ENCODE data around the gene NFASC. TPM values are rescaled to one million over a fixed set of nuclear protein-coding genes. Genes with fewer than 3 reads are reported as not detected.

Gene NFASC
- total and polyA plus RNA-seq, 2 donors (not counting 3 experiments of a cell fraction or from before 2014, with no cell fraction given): not detected

- H3K9me3 ChIP-seq (replicated peaks; ENCODE audit: control insufficient read depth, insufficient read depth, low read length): no peaks in the 10 kb centered on the region
These were observed 201.1 kb downstream of the NFASC start for GRCh38 chr1:205071801-205072200.

GRCh38 chr1:205072286-205072685 lies 201.6 kb downstream of the NFASC start:
- DNase-seq (ENCODE audit: low read depth, low spot score) (no peak), FAIRE-seq (no peak)
- Histone ChIP-seq H3K9me1 (replicated peaks; ENCODE audit: control insufficient read depth, extremely low read depth, insufficient read depth, low read length) (no peaks in the 10 kb centered on the region), H3K4me2 (ENCODE audit: insufficient read depth, low read length) (no peak overlapping the region), H3K79me2 (ENCODE audit: control insufficient read depth, insufficient read depth, low read length) (no peaks in the 10 kb centered on the region), H3K9me3 (replicated peaks; ENCODE audit: control insufficient read depth, insufficient read depth, low read length) (no peaks in the 10 kb centered on the region), H3K27me3 (ENCODE audit: control insufficient read depth in 2 of 2, insufficient read depth in 2 of 2, low read length in 2 of 2) (no peaks in the 10 kb centered on the region), H3K4me1 (ENCODE audit: control insufficient read depth, extremely low read depth, insufficient read depth, low read length) (no peaks in the 10 kb centered on the region), H2AFZ (ENCODE audit: low read depth, low read length) (no peak overlapping the region), H3K4me3 (replicated peaks in 1 of 3; ENCODE audit: insufficient read depth in 1 of 3, low read depth in 1 of 3, low read length in 3 of 3) (no peak overlapping the region), H3K36me3 (ENCODE audit: control insufficient read depth in 2 of 2, extremely low read depth in 1 of 2, insufficient read depth in 2 of 2, low read length in 2 of 2) (no peaks in the 10 kb centered on the region), H3K27ac (ENCODE audit: insufficient read depth, low read depth, low read length) (no peak overlapping the region), H4K20me1 (replicated peaks; ENCODE audit: control insufficient read depth, extremely low read depth, insufficient read depth, low read length) (no peaks in the 10 kb centered on the region), H3K9ac (replicated peaks; ENCODE audit: extremely low read depth, insufficient read depth, low read length) (no peak overlapping the region)
- BruUV-seq (replicated peaks): no TSS peak
- TF ChIP-seq POLR2A (IDR thresholded peaks at IDR 0.05; ENCODE audit: low read depth, low read length): no peak
- no peak for TF ChIP-seq MYC (IDR thresholded peaks at IDR 0.05; ENCODE audit: low read depth, low read length)
- TF ChIP-seq, protein P1, sequence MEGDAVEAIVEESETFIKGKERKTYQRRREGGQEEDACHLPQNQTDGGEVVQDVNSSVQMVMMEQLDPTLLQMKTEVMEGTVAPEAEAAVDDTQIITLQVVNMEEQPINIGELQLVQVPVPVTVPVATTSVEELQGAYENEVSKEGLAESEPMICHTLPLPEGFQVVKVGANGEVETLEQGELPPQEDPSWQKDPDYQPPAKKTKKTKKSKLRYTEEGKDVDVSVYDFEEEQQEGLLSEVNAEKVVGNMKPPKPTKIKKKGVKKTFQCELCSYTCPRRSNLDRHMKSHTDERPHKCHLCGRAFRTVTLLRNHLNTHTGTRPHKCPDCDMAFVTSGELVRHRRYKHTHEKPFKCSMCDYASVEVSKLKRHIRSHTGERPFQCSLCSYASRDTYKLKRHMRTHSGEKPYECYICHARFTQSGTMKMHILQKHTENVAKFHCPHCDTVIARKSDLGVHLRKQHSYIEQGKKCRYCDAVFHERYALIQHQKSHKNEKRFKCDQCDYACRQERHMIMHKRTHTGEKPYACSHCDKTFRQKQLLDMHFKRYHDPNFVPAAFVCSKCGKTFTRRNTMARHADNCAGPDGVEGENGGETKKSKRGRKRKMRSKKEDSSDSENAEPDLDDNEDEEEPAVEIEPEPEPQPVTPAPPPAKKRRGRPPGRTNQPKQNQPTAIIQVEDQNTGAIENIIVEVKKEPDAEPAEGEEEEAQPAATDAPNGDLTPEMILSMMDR (IDR thresholded peaks at IDR 0.05; ENCODE audit: extremely low read depth in 1 of 2, insufficient read depth in 1 of 2, low read depth in 1 of 2, low read length in 2 of 2): no peak
- TF ChIP-seq FOS (IDR thresholded peaks at IDR 0.05; ENCODE audit: borderline replicate concordance, insufficient read depth, low read length): no peak
- TF ChIP-seq POLR2AphosphoS5 (IDR thresholded peaks at IDR 0.05; ENCODE audit: insufficient read depth, low read depth, low read length): no peak
- TF ChIP-seq, protein P2, sequence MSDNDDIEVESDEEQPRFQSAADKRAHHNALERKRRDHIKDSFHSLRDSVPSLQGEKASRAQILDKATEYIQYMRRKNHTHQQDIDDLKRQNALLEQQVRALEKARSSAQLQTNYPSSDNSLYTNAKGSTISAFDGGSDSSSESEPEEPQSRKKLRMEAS (IDR thresholded peaks at IDR 0.05; ENCODE audit: insufficient read depth, insufficient read length): no peak
- TF ChIP-seq GATA2 (IDR thresholded peaks at IDR 0.05; ENCODE audit: insufficient read depth, insufficient read length, low read depth, low read length): no peak
- no peak for TF ChIP-seq EZH2 (IDR thresholded peaks at IDR 0.05; ENCODE audit: borderline replicate concordance, low read depth, low read length, severe bottlenecking)
- no peak for TF ChIP-seq JUN (IDR thresholded peaks at IDR 0.05; ENCODE audit: borderline replicate concordance, insufficient read depth, insufficient read length, low read depth)
- CTCF ChIA-PET: interaction anchor here (0.9 to 4.0 kb wide), 3 partner anchors 9 to 184 kb away, joined by 3 to 39 read pairs (median 3); no protein-coding TSS in a partner anchor
- dilution Hi-C loops (cut with MboI; ENCODE audit: extremely low pct_ligation_motif_present, low sequenced_read_pairs) (no loop called here), intact Hi-C loops (cut with micrococcal nuclease) (no loop called here)
- POLR2A ChIA-PET: no interaction called here

More at GRCh38 chr1:205071801-205072200, 201.1 kb downstream of the NFASC start:
- H3K9ac ChIP-seq (replicated peaks; ENCODE audit: extremely low read depth, insufficient read depth, low read length): no peak overlapping the region
- no peak overlapping the region for H2AFZ ChIP-seq (ENCODE audit: low read depth, low read length)
- FAIRE-seq (no peak), DNase-seq (ENCODE audit: low read depth, low spot score) (no peak)
- no peak overlapping the region for H3K27ac ChIP-seq (ENCODE audit: insufficient read depth, low read depth, low read length)
- H3K36me3 ChIP-seq (ENCODE audit: control insufficient read depth in 2 of 2, extremely low read depth in 1 of 2, insufficient read depth in 2 of 2, low read length in 2 of 2): no peaks in the 10 kb centered on the region
- POLR2A ChIA-PET: no interaction called here
- dilution Hi-C loops (cut with MboI; ENCODE audit: extremely low pct_ligation_motif_present, low sequenced_read_pairs) (no loop called here), intact Hi-C loops (cut with micrococcal nuclease) (no loop called here)
- BruUV-seq (replicated peaks): no TSS peak
- no peak overlapping the region for H3K4me3 ChIP-seq (replicated peaks in 1 of 3; ENCODE audit: insufficient read depth in 1 of 3, low read depth in 1 of 3, low read length in 3 of 3)
- CTCF ChIA-PET: interaction anchor here (0.9 to 4.0 kb wide), 3 partner anchors 9 to 184 kb away, joined by 3 to 39 read pairs (median 3); no protein-coding TSS in a partner anchor
- no peaks in the 10 kb centered on the region for H3K79me2 ChIP-seq (ENCODE audit: control insufficient read depth, insufficient read depth, low read length)
- H4K20me1 ChIP-seq (replicated peaks; ENCODE audit: control insufficient read depth, extremely low read depth, insufficient read depth, low read length): no peaks in the 10 kb centered on the region
- H3K4me1 ChIP-seq (ENCODE audit: control insufficient read depth, extremely low read depth, insufficient read depth, low read length): no peaks in the 10 kb centered on the region
- no peaks in the 10 kb centered on the region for H3K9me1 ChIP-seq (replicated peaks; ENCODE audit: control insufficient read depth, extremely low read depth, insufficient read depth, low read length)
- no peak overlapping the region for H3K4me2 ChIP-seq (ENCODE audit: insufficient read depth, low read length)
- H3K27me3 ChIP-seq (ENCODE audit: control insufficient read depth in 2 of 2, insufficient read depth in 2 of 2, low read length in 2 of 2): no peaks in the 10 kb centered on the region
- TF ChIP-seq, protein P2 (IDR thresholded peaks at IDR 0.05; ENCODE audit: insufficient read depth, insufficient read length): no peak
- TF ChIP-seq, protein P1 (IDR thresholded peaks at IDR 0.05; ENCODE audit: extremely low read depth in 1 of 2, insufficient read depth in 1 of 2, low read depth in 1 of 2, low read length in 2 of 2): no peak
- TF ChIP-seq FOS (IDR thresholded peaks at IDR 0.05; ENCODE audit: borderline replicate concordance, insufficient read depth, low read length): no peak
- no peak for TF ChIP-seq EZH2 (IDR thresholded peaks at IDR 0.05; ENCODE audit: borderline replicate concordance, low read depth, low read length, severe bottlenecking)
- TF ChIP-seq GATA2 (IDR thresholded peaks at IDR 0.05; ENCODE audit: insufficient read depth, insufficient read length, low read depth, low read length): no peak
